Stimulated activated CD8-positive, alpha-beta memory T cell treated with anti-CD3 and anti-CD28 coated beads, Interleukin-7, amount 100 ng/mL, for 1 hour (primary cell): ENCODE measurements around the gene ARRB2.
"Not testable (repeated sequence)": the region's sequence is repeated elsewhere in the genome, so short reads cannot be mapped to it uniquely, and the experiment has no call there.

Source experiments
- DNase-seq, 2 donors: peaks; one replicate each; pipeline ENCODE4 v3.0.0-alpha.2; 2020; ENCODE audit warnings: low read depth in 2 of 2

ARRB2 gene

DNA sequence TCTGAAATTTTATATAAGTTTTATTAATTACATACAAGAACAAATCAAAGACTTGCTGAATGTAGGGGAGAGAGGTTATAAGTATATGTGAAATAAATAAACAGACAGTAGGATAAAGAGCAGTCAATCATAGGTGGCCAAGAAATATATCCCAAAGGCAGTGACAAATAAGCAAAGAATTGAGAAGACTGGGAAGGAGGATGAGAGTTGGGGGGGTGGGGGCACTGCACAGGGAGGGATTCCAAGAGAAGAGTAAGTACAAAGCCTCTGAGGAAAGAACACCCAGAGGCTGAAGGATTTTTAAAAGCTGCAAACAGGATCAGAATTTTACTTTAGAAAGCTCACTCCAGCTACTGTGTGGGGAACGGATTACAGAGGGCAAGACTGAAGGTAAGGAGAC, 9.3 kb upstream of the ARRB2 start:
- no peak for DNase-seq

DNA sequence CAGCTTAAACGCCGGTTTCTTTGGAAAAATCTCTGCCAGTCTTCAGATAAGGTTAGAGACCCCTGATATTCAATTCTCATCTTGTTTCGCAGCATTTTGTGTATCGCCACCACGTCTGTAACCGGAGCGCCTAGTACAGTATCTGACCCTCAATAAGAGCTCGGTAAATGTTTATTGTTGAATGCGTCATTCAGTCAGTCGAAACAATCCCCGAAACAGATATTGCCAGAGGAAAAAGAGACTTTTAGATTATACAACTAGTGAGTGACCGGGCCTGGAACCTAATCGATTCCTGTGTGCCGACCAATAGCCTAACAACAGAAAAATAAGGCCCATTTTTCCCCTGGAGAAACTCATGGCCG, 7.1 kb upstream of the ARRB2 start:
- DNase-seq: no peak

DNA sequence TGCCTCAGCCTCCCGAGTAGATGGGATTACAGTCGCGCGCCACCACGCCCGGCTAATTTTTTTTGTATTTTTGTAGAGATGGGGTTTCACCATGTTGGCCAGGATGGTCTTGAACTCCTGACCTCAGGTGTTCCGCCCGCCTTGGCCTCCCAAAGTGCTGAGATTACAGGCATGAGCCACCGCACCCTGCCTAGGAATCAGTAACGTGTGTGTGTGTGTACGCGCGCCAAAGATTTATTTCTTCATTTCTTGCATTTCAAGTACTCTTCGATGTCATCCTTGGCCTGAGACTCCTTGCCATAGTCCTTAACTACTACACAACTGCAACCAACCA, 5.9 kb upstream of the ARRB2 start:
- not testable (repeated sequence) for DNase-seq

DNA sequence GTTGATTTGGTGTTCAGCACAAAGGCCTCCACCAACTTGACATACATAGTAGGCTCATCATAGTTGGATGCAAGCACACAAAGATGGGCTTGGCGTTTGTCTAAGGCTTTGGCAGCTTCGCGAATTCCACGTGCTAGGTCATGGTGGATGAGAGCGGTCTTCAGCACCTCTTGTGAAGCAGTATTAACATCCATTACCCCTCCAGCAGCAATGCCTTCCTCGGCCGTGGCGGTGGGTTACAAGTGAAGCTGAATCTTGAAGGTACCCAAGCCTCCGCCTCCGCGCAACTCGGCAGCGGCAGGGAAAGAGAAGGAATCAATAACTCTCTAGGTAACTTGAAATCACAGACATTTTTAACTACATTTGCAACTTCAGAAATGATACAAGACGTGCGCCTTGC, 5.4 kb upstream of the ARRB2 start:
- DNase-seq: no peak

DNA sequence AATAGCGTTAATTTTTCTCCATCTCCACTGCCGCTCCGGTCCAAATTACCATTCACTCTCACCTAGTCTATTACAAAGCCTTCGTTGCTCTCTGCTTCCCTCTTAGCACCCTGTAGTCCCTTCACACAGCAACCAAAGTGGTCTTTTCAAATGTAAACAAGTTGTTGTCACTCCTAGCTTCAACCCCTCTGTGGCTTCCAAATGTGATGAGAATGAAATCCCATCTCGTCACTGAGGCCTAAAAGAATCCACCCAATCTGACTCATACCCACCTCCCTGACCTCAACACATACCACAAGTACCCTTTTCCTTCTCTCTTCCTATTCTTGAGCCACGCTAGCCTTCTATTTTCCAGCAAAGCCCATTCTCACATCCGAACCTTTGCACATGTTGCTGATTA, 4.3 kb upstream of the ARRB2 start:
- DNase-seq: no peak

DNA sequence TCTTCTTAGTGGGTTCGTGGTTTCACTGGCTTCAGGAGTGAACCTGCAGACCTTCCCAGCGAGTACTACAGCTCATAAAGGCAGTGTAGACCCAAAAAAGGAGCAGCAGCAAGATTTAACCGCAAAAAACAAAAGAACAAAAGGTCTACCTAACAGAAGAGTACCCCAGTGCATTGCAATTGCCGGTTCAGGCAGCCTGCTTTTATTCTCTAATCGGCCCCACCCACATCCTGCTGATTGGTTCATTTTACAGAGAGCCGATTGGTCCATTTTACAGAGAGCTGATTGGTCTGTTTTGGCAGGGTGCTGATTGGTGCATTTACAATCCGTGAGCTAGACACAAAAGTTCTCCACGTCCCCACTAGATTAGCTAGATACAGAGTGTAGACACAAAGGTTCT, 2.0 kb upstream of the ARRB2 start:
- DNase-seq: no peak

DNA sequence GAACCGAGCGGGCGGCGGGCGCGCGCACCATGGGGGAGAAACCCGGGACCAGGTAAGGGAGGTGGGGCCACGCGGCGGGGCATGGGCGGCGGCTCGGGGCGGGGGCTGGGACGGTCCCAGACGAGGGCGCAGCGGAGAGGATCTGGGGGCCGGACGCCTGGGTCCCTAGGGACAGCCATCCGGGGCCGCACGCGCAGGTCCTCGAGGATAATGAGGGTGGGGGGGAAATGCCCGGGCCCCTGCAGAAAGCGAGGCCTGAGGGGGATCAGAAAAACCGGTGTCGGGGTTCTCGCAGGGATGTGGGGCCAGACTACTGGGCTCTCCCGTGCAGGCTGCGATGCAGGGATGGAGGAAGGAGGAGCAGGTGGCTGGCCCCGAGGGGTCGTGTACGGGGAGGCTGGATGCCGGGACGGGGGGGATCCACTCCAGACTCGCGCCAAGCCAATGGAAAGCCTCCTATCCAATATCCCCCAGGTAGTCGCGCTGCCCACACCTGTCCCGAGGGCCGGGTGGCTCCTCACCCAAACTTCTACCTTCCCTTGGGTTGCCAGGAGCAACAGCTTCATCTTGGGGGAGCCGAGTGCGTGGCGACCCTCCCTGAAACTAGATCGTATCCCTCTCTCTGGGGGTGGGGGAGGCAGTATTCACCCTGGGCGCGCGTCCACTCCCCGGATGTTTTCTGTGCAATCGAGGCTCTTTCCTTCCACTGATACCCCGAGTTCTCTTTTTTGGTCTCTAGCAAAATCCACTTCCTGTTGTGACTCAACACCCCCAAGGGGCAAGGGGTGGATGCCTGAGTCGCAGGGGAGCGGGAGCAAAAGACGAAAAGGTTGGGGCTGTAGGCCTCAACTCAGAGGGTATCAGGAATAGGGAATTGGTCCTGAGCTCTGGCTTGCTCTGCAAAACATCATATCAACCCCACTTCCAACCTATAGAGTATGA, 532 bp downstream of the ARRB2 start:
- no peak for DNase-seq

DNA sequence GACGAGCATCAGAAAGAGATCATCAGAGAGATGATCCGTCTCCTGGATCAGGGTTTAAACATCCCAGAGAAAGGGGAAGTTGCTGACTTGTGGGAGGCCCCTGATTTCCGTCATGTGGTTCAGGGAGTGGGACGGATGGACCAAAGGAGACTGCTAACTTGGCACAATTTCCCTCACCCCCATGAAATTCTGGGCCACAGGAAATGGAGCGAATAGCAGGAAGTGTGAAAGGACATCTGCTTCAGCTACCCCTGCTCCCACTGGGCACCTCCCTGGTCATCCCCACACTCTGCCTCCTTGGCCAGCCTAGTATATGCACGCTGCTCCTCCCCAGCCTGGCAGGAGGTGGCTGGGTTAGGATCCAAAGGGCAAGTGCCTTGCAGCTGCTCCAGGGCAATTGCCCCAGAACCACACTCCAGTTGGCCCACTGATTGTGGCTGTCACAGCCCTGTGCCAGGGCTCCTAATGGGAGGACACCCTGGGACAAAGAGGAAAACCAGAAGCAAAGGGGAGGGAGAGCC, 1.3 kb downstream of the ARRB2 start:
- DNase-seq: no peak

DNA sequence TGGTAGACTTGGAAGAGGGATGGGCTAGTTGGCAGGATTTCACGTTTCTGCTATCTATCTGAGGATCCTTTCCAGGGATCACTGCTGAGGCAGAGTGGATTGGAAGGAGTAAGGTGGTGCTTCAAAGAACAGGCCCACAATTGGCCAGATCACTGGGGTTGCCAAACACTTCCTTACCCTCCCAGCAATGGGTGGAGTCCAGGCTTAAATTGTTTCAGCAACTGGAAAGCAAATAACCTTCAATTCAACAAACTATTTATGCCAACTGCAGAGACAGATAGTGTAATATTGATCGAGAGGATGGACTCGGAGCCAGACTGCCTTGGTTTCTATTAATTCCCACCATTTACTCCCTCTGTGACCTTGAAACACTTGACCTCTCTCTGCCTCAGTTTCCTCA, 2.1 kb downstream of the ARRB2 start:
- DNase-seq: no peak

DNA sequence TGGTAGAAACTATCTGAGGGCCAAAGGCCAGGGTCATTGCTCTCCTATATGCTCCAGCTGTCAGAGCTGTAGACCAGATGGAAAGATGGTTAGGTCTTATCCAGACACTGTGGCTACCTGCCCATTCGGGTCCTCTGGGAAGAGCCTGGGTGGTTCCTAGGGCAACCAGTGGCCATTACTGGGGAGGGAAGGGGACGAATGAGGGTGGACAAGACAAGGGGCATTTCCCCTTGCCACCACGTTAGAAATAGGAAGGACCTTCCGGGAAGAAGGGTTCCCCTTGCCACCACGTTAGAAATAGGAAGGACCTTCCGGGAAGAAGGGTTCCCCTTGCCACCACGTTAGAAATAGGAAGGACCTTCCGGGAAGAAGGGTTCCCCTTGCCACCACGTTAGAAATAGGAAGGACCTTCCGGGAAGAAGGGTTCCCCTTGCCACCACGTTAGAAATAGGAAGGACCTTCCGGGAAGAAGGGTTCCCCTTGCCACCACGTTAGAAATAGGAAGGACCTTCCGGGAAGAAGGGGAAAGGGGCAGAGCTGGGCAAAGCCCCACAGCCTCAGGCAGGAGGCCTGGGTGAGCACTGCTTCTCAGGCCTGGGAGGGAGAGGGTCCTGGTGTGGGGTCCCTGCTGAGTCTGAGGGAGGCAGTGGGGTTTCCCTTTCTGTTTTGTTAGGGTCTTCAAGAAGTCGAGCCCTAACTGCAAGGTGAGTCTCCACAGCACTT, 4.1 kb downstream of the ARRB2 start:
- not testable (repeated sequence) for DNase-seq

DNA sequence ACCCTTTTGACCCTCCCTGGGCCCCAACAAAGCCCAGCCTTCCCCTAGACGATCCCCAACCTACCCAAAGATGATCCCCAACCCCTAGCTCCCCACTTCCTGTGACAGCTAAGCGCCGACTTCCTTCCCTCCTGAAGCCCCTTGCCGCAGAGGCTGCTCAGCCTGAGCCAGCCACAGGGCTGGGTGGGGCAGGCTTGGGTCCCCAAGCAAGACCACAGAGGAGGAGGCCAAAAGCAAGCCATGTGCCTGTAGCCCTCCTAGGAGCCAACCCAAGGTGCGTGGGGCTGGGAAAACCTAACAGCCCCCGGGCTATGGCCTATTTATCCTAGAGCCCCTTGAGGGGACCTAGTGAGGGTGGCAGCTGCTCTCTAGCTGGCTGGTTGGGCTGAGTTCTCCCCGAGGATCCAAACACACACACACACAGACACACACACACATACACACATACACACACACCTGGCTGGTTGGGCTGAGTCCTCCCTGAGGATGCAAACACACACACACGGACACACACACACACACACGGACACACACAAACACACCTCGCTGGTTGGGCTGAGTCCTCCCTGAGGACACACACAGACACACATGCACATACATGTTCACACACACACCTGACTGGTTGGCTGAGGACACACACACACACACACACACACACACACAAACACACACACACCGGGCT, 4.8 kb downstream of the ARRB2 start:
- DNase-seq: no peak

DNA sequence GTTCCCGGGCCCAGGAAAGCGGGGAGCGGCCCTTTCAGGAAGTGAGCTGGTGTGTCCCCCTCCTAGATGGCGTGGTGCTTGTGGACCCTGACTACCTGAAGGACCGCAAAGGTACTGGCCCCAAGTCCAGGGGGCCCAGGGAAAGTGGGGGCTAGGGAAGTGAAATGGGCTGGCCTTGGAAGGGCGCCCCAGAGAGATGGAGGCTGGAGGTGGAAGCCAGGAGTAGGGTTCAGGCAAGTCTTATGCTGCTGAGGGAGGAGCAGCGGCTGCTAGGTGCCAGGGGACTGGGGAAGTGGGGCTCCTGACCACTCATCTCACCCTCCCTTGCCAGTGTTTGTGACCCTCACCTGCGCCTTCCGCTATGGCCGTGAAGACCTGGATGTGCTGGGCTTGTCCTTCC, 5.6 kb downstream of the ARRB2 start:
- no peak for DNase-seq

DNA sequence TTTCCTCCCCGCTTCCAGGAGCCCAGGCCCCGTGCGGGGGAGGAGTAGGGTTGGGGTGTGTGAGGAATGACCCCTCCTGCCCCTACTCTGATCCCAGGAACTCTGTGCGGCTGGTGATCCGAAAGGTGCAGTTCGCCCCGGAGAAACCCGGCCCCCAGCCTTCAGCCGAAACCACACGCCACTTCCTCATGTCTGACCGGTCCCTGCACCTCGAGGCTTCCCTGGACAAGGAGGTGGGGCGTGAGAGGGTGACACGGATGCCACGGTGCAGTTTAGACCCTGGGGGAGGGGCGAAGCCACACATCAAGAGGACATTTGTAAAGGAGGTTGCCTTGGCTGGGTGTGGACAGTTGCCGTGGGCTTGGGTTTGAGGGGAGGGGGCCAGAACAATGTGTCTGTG, 7.4 kb downstream of the ARRB2 start:
- no peak for DNase-seq

DNA sequence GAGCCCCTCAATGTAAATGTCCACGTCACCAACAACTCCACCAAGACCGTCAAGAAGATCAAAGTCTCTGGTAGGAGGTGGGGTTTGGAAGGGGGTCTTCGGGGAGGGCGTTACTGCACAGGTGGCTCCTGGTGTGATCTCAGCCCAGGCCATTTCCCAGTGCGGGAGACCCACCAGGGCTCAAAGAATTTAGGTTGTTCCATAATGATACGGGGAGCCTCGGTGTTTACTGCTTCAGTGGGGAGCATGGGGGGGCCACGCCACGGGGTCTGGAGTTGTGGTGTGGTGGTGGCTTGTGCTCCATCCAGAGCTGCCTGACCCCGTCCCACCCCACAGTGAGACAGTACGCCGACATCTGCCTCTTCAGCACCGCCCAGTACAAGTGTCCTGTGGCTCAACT, 7.8 kb downstream of the ARRB2 start:
- DNase-seq: no peak

DNA sequence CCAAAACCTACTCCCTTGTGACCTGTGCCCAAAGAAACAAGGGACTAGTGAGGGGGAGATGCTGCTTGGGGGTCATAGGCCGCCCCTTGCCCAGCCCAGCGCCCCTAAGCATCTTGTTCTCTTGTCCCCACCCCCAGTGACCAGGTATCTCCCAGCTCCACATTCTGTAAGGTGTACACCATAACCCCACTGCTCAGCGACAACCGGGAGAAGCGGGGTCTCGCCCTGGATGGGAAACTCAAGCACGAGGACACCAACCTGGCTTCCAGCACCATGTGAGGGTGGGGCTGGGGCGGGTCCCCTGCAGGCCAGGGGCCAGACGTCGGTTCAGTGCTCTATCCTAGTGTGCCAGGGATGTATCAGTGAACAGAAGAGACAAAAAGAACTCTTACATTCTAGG, 8.7 kb downstream of the ARRB2 start:
- no peak for DNase-seq

DNA sequence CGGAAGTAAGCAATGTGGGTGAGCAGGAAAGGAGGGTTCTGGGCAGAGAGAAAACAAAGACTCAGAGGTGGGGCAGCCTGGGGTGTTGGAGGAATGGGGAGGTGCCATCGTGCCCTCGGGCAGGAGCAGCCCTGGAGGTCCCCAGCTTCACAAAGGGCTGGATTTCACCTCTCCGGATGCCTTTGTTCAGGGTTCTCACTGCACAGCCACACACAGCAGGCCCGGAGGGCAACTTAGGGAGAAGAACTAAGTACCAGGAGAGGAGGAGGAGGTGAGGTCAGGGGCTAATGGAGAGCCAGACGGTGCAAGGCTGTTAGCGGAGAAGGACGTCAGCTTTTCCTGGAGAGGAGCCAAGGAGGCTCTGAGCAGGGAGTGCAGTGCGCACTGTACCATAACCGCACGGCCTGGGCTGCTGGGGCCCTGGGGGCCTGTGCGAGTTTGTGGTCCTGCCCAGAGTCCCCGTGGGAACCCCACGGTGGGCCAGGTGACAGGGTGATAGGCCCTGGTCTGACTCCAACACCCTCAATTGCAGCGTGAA, 9.3 kb downstream of the ARRB2 start:
- DNase-seq: no peak

DNA sequence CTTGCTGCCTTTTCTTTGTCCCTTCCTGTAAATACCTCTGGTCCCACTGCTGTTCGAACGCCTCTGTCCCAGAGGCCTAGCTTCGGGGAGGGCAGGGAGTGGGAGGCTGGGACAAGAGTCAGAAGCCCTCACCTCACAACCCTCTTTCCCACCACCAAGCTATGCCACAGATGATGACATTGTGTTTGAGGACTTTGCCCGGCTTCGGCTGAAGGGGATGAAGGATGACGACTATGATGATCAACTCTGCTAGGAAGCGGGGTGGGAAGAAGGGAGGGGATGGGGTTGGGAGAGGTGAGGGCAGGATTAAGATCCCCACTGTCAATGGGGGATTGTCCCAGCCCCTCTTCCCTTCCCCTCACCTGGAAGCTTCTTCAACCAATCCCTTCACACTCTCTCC, 10.4 kb downstream of the ARRB2 start:
- no peak for DNase-seq

DNA sequence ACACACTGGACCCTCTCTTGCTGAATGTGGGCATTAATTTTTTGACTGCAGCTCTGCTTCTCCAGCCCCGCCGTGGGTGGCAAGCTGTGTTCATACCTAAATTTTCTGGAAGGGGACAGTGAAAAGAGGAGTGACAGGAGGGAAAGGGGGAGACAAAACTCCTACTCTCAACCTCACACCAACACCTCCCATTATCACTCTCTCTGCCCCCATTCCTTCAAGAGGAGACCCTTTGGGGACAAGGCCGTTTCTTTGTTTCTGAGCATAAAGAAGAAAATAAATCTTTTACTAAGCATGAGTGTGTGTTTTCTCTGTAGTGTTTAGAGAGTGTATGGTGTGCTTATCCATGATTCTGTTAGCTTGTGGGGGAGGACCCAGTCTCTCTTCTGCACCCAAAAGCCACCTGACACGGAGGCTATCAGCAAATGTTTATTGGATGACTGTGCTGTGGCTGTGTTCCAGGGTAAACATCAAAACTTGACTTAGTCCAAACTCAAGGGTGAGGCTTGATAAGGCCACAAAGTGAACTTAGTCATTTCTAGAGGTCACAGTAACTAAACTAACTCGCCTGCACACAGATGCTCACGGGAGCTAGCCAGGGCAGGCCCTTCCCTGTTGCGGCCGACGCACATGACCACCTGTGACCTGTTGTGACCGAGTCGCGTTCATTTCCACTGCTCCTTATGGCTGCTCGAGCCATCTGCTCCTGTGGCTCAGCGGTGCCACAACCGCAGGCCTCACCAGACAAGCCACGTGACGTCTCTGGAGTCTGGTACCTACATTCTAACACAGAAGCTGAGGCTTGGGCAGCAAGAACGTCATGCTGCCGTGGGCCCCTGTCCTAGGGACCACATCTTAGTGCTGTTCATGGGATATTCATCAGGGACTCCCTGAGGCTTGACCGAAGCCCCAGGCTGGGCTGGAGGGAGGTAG, 11.0 kb downstream of the ARRB2 start:
- no peak for DNase-seq

DNA sequence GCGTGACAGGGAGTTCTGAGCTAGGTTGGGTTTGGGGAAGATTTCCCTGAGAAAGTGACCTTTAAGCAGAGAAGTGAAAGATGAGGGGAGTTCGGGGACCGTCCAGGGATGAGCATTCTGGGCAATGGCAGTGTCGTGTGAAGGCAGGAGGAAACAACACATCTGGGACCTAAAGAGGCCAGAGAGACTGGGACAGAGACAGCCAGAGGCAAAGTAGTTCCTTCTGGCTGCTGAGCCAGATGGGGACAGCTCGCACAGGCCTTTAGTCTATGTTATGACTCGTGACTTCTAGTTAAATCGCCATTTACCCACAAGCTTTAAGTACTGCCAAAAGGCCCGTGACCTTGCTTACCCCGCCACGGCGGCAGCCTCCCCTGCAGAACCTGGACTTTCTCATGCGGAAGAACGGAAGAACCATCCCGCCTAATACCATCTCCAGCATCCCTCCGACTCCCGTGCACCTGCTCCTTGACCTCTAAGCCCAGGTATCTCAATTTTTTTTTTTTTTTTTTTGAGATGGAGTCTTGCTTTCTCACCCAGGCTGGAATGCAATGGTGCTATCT, 12.3 kb downstream of the ARRB2 start:
- no peak for DNase-seq

DNA sequence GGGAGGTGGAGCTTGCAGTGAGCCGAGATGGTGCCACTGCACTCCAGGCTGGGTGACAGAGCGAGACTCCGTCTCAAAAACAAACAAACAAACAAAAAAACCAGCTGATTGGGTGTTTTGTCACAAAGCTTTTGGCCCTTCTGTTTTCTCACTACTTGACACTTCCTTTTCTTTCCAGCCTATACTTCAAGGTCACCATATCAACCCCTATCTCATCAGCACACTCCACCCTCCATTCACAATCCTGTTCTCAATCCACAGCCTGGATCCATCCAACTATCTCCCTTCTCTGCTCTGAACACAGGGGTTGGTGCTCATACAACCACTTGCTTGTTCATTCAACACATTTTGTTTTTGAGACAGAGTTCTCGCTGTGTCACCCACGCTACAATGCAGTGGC, 14.2 kb downstream of the ARRB2 start:
- DNase-seq: no peak
